ENCODE measurements around the gene IGF1. TPM values are rescaled to one million over a fixed set of nuclear protein-coding genes. Genes with fewer than 3 reads are reported as not detected.

Gene IGF1
- total and polyA plus RNA-seq, 9 of the 15 experiments (the other 6 are each of a cell fraction or from before 2014, with no cell fraction given) = 3.7 to 13.9 (median 4.5) TPM

DNA sequence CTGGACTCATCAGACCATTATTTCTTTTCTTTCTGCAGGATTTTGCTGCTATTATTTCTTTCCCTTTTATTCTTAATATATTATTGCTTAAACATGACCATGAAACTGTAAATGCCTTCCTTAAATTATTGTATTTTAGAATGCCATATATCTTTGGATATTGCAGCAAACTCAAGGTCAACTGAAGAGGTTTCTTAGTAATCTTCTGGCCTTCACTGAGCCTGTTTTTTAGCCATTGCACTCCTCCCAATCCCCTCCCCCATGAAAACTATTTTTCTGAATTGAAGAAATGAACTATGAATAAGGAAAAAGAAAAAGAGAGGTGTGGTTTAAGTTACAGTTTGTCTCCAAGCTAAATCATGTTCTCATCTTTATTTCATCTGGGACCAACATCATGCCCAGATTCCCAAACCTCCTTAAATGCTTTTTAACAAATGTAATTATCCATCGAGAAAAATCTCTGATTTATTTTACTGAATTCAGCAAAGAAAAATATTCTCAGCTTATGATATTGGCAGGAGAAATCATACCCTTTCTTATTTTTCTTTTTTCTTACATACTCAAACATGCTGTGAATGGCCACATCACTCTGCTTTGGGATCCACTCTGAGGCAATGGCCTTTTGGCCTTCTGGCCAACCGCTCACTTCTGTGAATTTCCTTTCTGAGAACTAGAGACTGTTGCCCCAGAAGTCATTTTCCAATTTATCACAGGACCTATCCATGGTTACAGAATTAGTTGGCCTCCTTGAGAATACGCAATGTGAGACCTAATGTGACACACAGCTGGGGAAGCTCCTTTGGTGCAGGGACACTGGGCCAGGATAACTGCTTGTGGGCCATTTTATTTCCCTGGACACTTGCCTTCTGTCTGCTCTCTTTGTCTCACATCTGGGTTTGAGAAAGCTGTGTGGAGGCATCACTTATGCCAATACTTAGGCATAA, 50.9 kb downstream of the IGF1 start (continued):
- TF ChIP-seq RAD21 (CRISPR knock-in tag; conservative IDR thresholded peaks at IDR 0.05 in 1 of 2, IDR thresholded peaks at IDR 0.05 in 1 of 2) = peak; percentile 16 to 41; a peak in 3 of 4 replicates
- TF ChIP-seq, protein P1, sequence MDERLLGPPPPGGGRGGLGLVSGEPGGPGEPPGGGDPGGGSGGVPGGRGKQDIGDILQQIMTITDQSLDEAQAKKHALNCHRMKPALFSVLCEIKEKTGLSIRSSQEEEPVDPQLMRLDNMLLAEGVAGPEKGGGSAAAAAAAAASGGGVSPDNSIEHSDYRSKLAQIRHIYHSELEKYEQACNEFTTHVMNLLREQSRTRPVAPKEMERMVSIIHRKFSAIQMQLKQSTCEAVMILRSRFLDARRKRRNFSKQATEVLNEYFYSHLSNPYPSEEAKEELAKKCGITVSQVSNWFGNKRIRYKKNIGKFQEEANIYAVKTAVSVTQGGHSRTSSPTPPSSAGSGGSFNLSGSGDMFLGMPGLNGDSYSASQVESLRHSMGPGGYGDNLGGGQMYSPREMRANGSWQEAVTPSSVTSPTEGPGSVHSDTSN (CRISPR knock-in tag; IDR thresholded peaks at IDR 0.05; ENCODE audit: low read depth) = no peak
- TF ChIP-seq, protein P1 (tag; conservative IDR thresholded peaks at IDR 0.05; ENCODE audit: low read depth) = peak; percentile 55; the same call in 1 of the 2 replicates
- peak; percentile 44; the same call in 1 of the 2 replicates for TF ChIP-seq FOSL1 (tag; conservative IDR thresholded peaks at IDR 0.05)
- TF ChIP-seq, protein P2, sequence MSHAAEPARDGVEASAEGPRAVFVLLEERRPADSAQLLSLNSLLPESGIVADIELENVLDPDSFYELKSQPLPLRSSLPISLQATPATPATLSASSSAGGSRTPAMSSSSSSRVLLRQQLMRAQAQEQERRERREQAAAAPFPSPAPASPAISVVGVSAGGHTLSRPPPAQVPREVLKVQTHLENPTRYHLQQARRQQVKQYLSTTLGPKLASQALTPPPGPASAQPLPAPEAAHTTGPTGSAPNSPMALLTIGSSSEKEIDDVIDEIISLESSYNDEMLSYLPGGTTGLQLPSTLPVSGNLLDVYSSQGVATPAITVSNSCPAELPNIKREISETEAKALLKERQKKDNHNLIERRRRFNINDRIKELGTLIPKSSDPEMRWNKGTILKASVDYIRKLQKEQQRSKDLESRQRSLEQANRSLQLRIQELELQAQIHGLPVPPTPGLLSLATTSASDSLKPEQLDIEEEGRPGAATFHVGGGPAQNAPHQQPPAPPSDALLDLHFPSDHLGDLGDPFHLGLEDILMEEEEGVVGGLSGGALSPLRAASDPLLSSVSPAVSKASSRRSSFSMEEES (CRISPR knock-in tag; IDR thresholded peaks at IDR 0.05) = no peak
- peak; percentile 14 for TF ChIP-seq HDAC3 (IDR thresholded peaks at IDR 0.05; ENCODE audit: borderline replicate concordance, partially characterized antibody)
- TF ChIP-seq, protein P3, sequence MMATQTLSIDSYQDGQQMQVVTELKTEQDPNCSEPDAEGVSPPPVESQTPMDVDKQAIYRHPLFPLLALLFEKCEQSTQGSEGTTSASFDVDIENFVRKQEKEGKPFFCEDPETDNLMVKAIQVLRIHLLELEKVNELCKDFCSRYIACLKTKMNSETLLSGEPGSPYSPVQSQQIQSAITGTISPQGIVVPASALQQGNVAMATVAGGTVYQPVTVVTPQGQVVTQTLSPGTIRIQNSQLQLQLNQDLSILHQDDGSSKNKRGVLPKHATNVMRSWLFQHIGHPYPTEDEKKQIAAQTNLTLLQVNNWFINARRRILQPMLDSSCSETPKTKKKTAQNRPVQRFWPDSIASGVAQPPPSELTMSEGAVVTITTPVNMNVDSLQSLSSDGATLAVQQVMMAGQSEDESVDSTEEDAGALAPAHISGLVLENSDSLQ (IDR thresholded peaks at IDR 0.05) = peak; percentile 33; the same call in 1 of the 2 replicates
- TF ChIP-seq L3MBTL2 (IDR thresholded peaks at IDR 0.05) = peak; percentile 42; the same call in 1 of the 2 replicates
- TF ChIP-seq CCNT2 (IDR thresholded peaks at IDR 0.05; ENCODE audit: borderline replicate concordance, extremely low read depth, insufficient read length, low read depth, low read length) = peak; percentile 19
- TF ChIP-seq BRD9 (IDR thresholded peaks at IDR 0.05; ENCODE audit: low read depth, partially characterized antibody) = peak; percentile 47
- TF ChIP-seq, protein P4, sequence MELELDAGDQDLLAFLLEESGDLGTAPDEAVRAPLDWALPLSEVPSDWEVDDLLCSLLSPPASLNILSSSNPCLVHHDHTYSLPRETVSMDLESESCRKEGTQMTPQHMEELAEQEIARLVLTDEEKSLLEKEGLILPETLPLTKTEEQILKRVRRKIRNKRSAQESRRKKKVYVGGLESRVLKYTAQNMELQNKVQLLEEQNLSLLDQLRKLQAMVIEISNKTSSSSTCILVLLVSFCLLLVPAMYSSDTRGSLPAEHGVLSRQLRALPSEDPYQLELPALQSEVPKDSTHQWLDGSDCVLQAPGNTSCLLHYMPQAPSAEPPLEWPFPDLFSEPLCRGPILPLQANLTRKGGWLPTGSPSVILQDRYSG (tag; conservative IDR thresholded peaks at IDR 0.05; ENCODE audit: low read depth) = 0 out of 2 replicates have a peak, but pooled peaks have one; percentile 30
- TF ChIP-seq ZNF76 (CRISPR knock-in tag; IDR thresholded peaks at IDR 0.05; ENCODE audit: borderline replicate concordance) = peak; percentile 36; the same call in 1 of the 2 replicates
- no peak for TF ChIP-seq SAFB (IDR thresholded peaks at IDR 0.05; ENCODE audit: borderline replicate concordance, low read depth, low read length)
- TF ChIP-seq WHSC1 (IDR thresholded peaks at IDR 0.05; ENCODE audit: low read length) = no peak
- 0 out of 2 replicates have a peak, but pooled peaks have one; percentile 23 for TF ChIP-seq RBFOX2 (IDR thresholded peaks at IDR 0.05; ENCODE audit: low read depth, low read length)
- no peak; the same call in 1 of the 2 replicates for TF ChIP-seq ZNF239 (CRISPR knock-in tag; IDR thresholded peaks at IDR 0.05)
- 0 out of 2 replicates have a peak, but pooled peaks have one; percentile 20 for TF ChIP-seq CBFA2T2 (conservative IDR thresholded peaks at IDR 0.05)
- TF ChIP-seq BDP1 (IDR thresholded peaks at IDR 0.05; ENCODE audit: insufficient read depth, insufficient read length) = no peak
- TF ChIP-seq ZNF589 (CRISPR knock-in tag; IDR thresholded peaks at IDR 0.05; ENCODE audit: low read depth) = peak; percentile 65; the same call in 1 of the 2 replicates
- no peak for TF ChIP-seq ARID2 (IDR thresholded peaks at IDR 0.05)

Data from K562 (cell line).